Measurements from ENCODE around the gene GALNT2.

DNA sequence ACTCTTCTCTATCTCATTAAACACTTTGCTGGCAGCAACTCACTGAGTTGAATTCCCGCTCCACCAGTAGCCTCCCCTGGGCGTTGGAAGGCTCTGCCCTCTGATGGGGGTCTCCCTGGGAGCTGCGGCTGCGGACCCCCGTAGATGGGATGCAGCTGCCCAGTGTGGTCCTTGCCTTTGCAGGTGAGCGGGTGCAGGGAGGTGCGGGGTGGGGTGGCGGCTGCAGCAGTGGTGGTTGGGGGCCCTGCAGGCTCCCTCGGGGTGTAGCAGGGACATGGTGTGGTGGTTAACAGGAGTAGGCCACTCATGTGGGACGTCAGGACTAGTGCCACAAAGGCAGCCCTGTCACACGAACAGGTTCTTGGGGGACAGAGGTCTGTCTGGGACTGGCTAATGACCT is 42.0 kb downstream of the GALNT2 start:
- no peak for TF ChIP-seq EGR1 (IDR thresholded peaks at IDR 0.05; ENCODE audit: low read depth in 2 of 2)
- no peak for TF ChIP-seq CTCF (IDR thresholded peaks at IDR 0.05; ENCODE audit: low read depth, low read length, missing input control)
- no peak for TF ChIP-seq TAF1 (conservative IDR thresholded peaks at IDR 0.05)
- no peak for TF ChIP-seq RAD21 (IDR thresholded peaks at IDR 0.05)
- TF ChIP-seq MAX (IDR thresholded peaks at IDR 0.05) = no peak
- no peak for TF ChIP-seq ZBTB33 (IDR thresholded peaks at IDR 0.05)
- no peak for TF ChIP-seq GABPA (IDR thresholded peaks at IDR 0.05 in 1 of 2, conservative IDR thresholded peaks at IDR 0.05 in 1 of 2)
- TF ChIP-seq, protein P1, sequence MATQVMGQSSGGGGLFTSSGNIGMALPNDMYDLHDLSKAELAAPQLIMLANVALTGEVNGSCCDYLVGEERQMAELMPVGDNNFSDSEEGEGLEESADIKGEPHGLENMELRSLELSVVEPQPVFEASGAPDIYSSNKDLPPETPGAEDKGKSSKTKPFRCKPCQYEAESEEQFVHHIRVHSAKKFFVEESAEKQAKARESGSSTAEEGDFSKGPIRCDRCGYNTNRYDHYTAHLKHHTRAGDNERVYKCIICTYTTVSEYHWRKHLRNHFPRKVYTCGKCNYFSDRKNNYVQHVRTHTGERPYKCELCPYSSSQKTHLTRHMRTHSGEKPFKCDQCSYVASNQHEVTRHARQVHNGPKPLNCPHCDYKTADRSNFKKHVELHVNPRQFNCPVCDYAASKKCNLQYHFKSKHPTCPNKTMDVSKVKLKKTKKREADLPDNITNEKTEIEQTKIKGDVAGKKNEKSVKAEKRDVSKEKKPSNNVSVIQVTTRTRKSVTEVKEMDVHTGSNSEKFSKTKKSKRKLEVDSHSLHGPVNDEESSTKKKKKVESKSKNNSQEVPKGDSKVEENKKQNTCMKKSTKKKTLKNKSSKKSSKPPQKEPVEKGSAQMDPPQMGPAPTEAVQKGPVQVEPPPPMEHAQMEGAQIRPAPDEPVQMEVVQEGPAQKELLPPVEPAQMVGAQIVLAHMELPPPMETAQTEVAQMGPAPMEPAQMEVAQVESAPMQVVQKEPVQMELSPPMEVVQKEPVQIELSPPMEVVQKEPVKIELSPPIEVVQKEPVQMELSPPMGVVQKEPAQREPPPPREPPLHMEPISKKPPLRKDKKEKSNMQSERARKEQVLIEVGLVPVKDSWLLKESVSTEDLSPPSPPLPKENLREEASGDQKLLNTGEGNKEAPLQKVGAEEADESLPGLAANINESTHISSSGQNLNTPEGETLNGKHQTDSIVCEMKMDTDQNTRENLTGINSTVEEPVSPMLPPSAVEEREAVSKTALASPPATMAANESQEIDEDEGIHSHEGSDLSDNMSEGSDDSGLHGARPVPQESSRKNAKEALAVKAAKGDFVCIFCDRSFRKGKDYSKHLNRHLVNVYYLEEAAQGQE (IDR thresholded peaks at IDR 0.05) = no peak
- TF ChIP-seq SP1 (IDR thresholded peaks at IDR 0.05) = no peak
- no peak for TF ChIP-seq ATF3 (IDR thresholded peaks at IDR 0.05)
- TF ChIP-seq YY1 (IDR thresholded peaks at IDR 0.05) = no peak
- TF ChIP-seq JUND (IDR thresholded peaks at IDR 0.05) = no peak
- TF ChIP-seq FOXA1 (IDR thresholded peaks at IDR 0.05) = no peak
